CD14-positive monocyte (primary cell): ENCODE data around the gene SLC26A11. TPM values are rescaled to one million over a fixed set of nuclear protein-coding genes. Genes with fewer than 3 reads are reported as not detected.
A peak's percentile ranks its signal among the peaks of the same experiment; 100 is the strongest.
"Not testable (repeated sequence)": the region's sequence is repeated elsewhere in the genome, so short reads cannot be mapped to it uniquely, and the experiment has no call there.

Source experiments
- DNase-seq, 3 donors: peaks; one replicate each; pipeline ENCODE4 v3.0.0-alpha.2; 2011 to 2022
- H2AFZ ChIP-seq: 2 replicates; pipeline ENCODE4 v1.6.0; 2012; ENCODE audit warnings: mild to moderate bottlenecking, low read depth, low read length, inconsistent platforms; ENCODE audit not compliant: insufficient read depth, poor library complexity, severe bottlenecking
- H3K27ac ChIP-seq, 2 donors: 1 replicate in 1 of 2; 2 replicates in 1 of 2; pipeline ENCODE4 v1.5.1; 2012 to 2013; ENCODE audit warnings: low read length in 2 of 2, control low read depth in 1 of 2, inconsistent platforms in 1 of 2, low read depth in 1 of 2, mild to moderate bottlenecking in 1 of 2
- H3K27me3 ChIP-seq, 2 donors: one replicate each; pipeline versions ENCODE4 v1.6.0 to v1.6.1; 2011 to 2013; ENCODE audit warnings: low read length in 2 of 2; ENCODE audit not compliant: control insufficient read depth in 2 of 2, insufficient read depth in 2 of 2
- H3K36me3 ChIP-seq, 2 donors: replicated peaks in 1 of 2; 1 replicate in 1 of 2; 2 replicates in 1 of 2; pipeline versions ENCODE4 v1.5.1 to v1.6.1; 2012 to 2013; ENCODE audit warnings: low read length in 2 of 2, control low read depth in 1 of 2, inconsistent platforms in 1 of 2, mild to moderate bottlenecking in 1 of 2; ENCODE audit not compliant: insufficient read depth in 2 of 2, control insufficient read depth in 1 of 2
- H3K4me1 ChIP-seq, 2 donors: 1 replicate in 1 of 2; 2 replicates in 1 of 2; pipeline versions ENCODE4 v1.5.1 to v1.6.1; 2012 to 2013; ENCODE audit warnings: low read length in 2 of 2, control low read depth in 1 of 2, inconsistent platforms in 1 of 2, mild to moderate bottlenecking in 1 of 2, moderate library complexity in 1 of 2; ENCODE audit not compliant: insufficient read depth in 2 of 2, control insufficient read depth in 1 of 2
- H3K4me2 ChIP-seq: replicated peaks from 2 replicates; pipeline ENCODE3; 2012; ENCODE audit warnings: low read length, moderate library complexity, mild to moderate bottlenecking; ENCODE audit not compliant: poor library complexity, severe bottlenecking; ENCODE audit errors: extremely low read depth
- H3K4me3 ChIP-seq, 3 experiments: fragments of 200-600 bp in 1 of 3; sonication (generic) in 1 of 3; replicated peaks in 1 of 3; 1 replicate in 2 of 3; 2 replicates in 1 of 3; pipeline ENCODE4 v1.5.1; 2011 to 2013; ENCODE audit warnings: low read length in 3 of 3, mild to moderate bottlenecking in 3 of 3, control low read depth in 2 of 3, low read depth in 2 of 3, inconsistent platforms in 1 of 3, moderate library complexity in 1 of 3
- H3K79me2 ChIP-seq: 2 replicates; pipeline ENCODE4 v1.6.0; 2012; ENCODE audit warnings: mild to moderate bottlenecking, control low read depth, inconsistent platforms, low read length, moderate library complexity; ENCODE audit not compliant: insufficient read depth
- H3K9ac ChIP-seq: 2 replicates; pipeline ENCODE4 v1.6.0; 2017; ENCODE audit warnings: low read length, mild to moderate bottlenecking; ENCODE audit not compliant: insufficient read depth, poor library complexity, severe bottlenecking
- H3K9me3 ChIP-seq, 2 donors: replicated peaks in 1 of 2; 1 replicate in 1 of 2; 2 replicates in 1 of 2; pipeline versions ENCODE4 v1.5.1 to v1.6.1; 2012 to 2013; ENCODE audit warnings: low read length in 2 of 2, control low read depth in 1 of 2; ENCODE audit not compliant: control insufficient read depth in 1 of 2, insufficient read depth in 1 of 2
- H4K20me1 ChIP-seq: 2 replicates; pipeline ENCODE4 v1.6.0; 2012; ENCODE audit warnings: mild to moderate bottlenecking, low read length, control low read depth, moderate library complexity; ENCODE audit not compliant: insufficient read depth
- H3K27ac Mint-ChIP-seq, 7 donors: one replicate each; pipeline ENCODE4 v1.8.0; 2020; ENCODE audit warnings: mild to moderate bottlenecking in 7 of 7, mixed read lengths in 7 of 7, moderate library complexity in 6 of 7, inconsistent platforms in 2 of 7
- H3K27me3 Mint-ChIP-seq, 3 donors: one replicate each; pipeline ENCODE4 v1.8.0; 2021 to 2022; ENCODE audit warnings: low read depth in 3 of 3, mild to moderate bottlenecking in 3 of 3, mixed read lengths in 3 of 3, moderate library complexity in 3 of 3, inconsistent platforms in 1 of 3
- H3K36me3 Mint-ChIP-seq, 2 donors: one replicate each; pipeline ENCODE4 v1.8.0; 2020; ENCODE audit warnings: mixed read lengths in 2 of 2, inconsistent platforms in 1 of 2, mild to moderate bottlenecking in 1 of 2
- H3K4me1 Mint-ChIP-seq: one replicate; pipeline ENCODE4 v1.8.0; 2020; ENCODE audit warnings: mild to moderate bottlenecking, mixed read lengths
- H3K4me3 Mint-ChIP-seq, 2 donors: one replicate each; pipeline ENCODE4 v1.8.0; 2020; ENCODE audit warnings: mild to moderate bottlenecking in 2 of 2, mixed read lengths in 2 of 2, moderate library complexity in 1 of 2
- H3K9me3 Mint-ChIP-seq, 7 donors: one replicate each; pipeline ENCODE4 v1.8.0; 2020 to 2022; ENCODE audit warnings: mixed read lengths in 7 of 7, mild to moderate bottlenecking in 6 of 7, moderate library complexity in 6 of 7, inconsistent platforms in 2 of 7
- WGBS: methylation state at CpG from one replicate; pipeline ENCODE4 v1.1.5; 2013; ENCODE audit warnings: missing lambda C conversion rate; ENCODE audit not compliant: insufficient coverage; 5-methylcytosine and 5-hydroxymethylcytosine counted together
- intact Hi-C, 2 donors: fragments of 100-400 bp; cut with micrococcal nuclease; formaldehyde crosslinking; loops; one replicate each; pipeline versions ENCODE4 v1.15.0 to v1.15.1; 2023
- polyA plus RNA-seq, 3 donors: library from polyadenylated mRNA; depleted of rRNA in 1 of 3; unstranded in 2 of 3; stranded (reverse) in 1 of 3; fragments of 300-500 nt in 2 of 3; fragments of >200 nt in 1 of 3; fragmentation: Illumina TruSeq in 2 of 3; gene quantifications; 1 replicate in 2 of 3; 2 replicates in 1 of 3; pipeline ENCODE4 v1.2.3, GENCODE V29; 2012 to 2021

Gene SLC26A11
- polyA plus RNA-seq, 3 donors, result 1.8 to 29.7 (median 2.6) TPM

DNA sequence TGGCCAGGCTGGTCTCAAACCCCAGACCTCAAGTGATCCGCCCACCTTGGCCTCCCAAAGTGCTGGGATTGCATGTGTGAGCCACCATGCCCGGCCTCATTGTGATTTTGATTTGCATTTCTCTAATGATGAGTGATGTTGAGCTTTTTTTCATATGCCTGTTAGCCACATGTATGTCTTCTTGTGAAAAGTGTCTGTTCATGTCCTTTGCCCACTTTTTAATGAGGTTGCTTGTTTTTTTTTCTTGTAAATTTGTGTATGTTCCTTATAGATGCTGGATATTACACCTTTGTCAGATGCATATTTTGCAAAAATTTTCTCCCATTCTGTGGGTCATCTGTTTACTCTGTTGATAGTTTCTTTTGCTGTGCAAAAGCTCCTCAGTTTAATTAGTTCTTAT lies 80.5 kb downstream of the SLC26A11 start:
- Mint-ChIP-seq H3K9me3 (peaks cover 7 to 19% (median 10%) of the 10 kb centered on the region in 7 donors), H3K36me3 (peaks cover 88 to 96% of the 10 kb centered on the region in 2 donors), H3K27ac (peak overlapping the region in 1 of 7 donors; percentile 9)
- H3K27me3 ChIP-seq, intact Hi-C loops, H3K9ac ChIP-seq, H2AFZ ChIP-seq, H3K4me3 ChIP-seq, H3K27ac ChIP-seq, H3K4me3 Mint-ChIP-seq, H3K4me1 Mint-ChIP-seq, H3K4me1 ChIP-seq, H3K27me3 Mint-ChIP-seq, DNase-seq, H3K79me2 ChIP-seq, H3K4me2 ChIP-seq: not testable (repeated sequence)
- Histone ChIP-seq H4K20me1 (peaks cover 99% of the 10 kb centered on the region), H3K9me3 (peaks cover 15% of the 10 kb centered on the region in 2 donors), H3K36me3 (peaks cover 91 to 100% of the 10 kb centered on the region in 2 donors)
- 100% methylated on average over 2 of the region's 2 CpGs for WGBS

Other genes starting within 250 kb of the SLC26A11 start
- under 1 TPM; 0.11 to 0.53 (median 0.27) TPM for gene TBC1D16, start 184.6 kb upstream of the SLC26A11 start, polyA plus RNA-seq
- under 1 TPM in 2 of 3 donors, not detected in 1; 0.21 to 0.27 TPM for gene CCDC40, start 183.8 kb upstream of the SLC26A11 start, polyA plus RNA-seq
- gene GAA, start 118.8 kb upstream of the SLC26A11 start, polyA plus RNA-seq, result 100 to 1,000 TPM; 116 to 140 (median 120) TPM
- gene EIF4A3, start 73.3 kb upstream of the SLC26A11 start, polyA plus RNA-seq, result 100 to 1,000 TPM; 101 to 180 (median 106) TPM
- under 1 TPM; 0.11 to 0.27 (median 0.16) TPM for gene CARD14, start 50.4 kb upstream of the SLC26A11 start, polyA plus RNA-seq
- gene SGSH, start 94 bp upstream of the SLC26A11 start, polyA plus RNA-seq, result 100 to 1,000 TPM in 1 of 3 donors, 10 to 100 TPM in 2; 21.1 to 193 (median 31.3) TPM
- 100 to 1,000 TPM in 1 of 3 donors, 10 to 100 TPM in 2; 10.3 to 196 (median 18.1) TPM for gene RNF213, start 40.4 kb downstream of the SLC26A11 start, polyA plus RNA-seq
- gene ENDOV, start 194.7 kb downstream of the SLC26A11 start, polyA plus RNA-seq, result 10 to 100 TPM; 10.4 to 15.7 (median 13.3) TPM